Fibroblast of lung (primary cell): ENCODE results near the gene ZNF182. TPM values are rescaled to one million over a fixed set of nuclear protein-coding genes. Genes with fewer than 3 reads are reported as not detected.

Experiments
- DNase-seq, 2 donors: peaks; one replicate each; pipeline versions ENCODE4 v3.0.0 to v3.0.0-alpha.2; 2010; ENCODE audit warnings: low read depth in 2 of 2
- H2AFZ ChIP-seq: 2 replicates; pipeline ENCODE4 v1.5.1; 2012; ENCODE audit warnings: low read length, control low read depth, inconsistent platforms
- H3K27ac ChIP-seq: 2 replicates; pipeline ENCODE4 v1.5.1; 2011; ENCODE audit warnings: low read length, control low read depth; ENCODE audit not compliant: insufficient read depth
- H3K27me3 ChIP-seq: 2 replicates; pipeline ENCODE4 v1.5.1; 2011; ENCODE audit warnings: mild to moderate bottlenecking, low read length; ENCODE audit not compliant: control insufficient read depth, insufficient read depth
- H3K36me3 ChIP-seq: 2 replicates; pipeline ENCODE4 v1.5.1; 2011; ENCODE audit warnings: low read length; ENCODE audit not compliant: control insufficient read depth, insufficient read depth
- H3K4me1 ChIP-seq: 2 replicates; pipeline ENCODE4 v1.5.1; 2011; ENCODE audit warnings: low read length; ENCODE audit not compliant: control insufficient read depth, insufficient read depth; ENCODE audit errors: extremely low read depth
- H3K4me2 ChIP-seq: 2 replicates; pipeline ENCODE4 v1.5.1; 2011; ENCODE audit warnings: low read length, control low read depth; ENCODE audit not compliant: insufficient read depth; ENCODE audit errors: extremely low read depth
- H3K4me3 ChIP-seq, 4 experiments: fragments of 200-600 bp in 1 of 4; sonication (generic) in 1 of 4; replicated peaks in 1 of 4; 2 replicates each; pipeline ENCODE4 v1.5.1; 2011 to 2016; ENCODE audit warnings: low read length in 4 of 4, low read depth in 3 of 4, mild to moderate bottlenecking in 3 of 4, control low read depth in 2 of 4, inconsistent platforms in 1 of 4, mixed read lengths in 1 of 4; ENCODE audit not compliant: insufficient read depth in 1 of 4; ENCODE audit errors: control extremely low read depth in 1 of 4
- H3K79me2 ChIP-seq: 2 replicates; pipeline ENCODE4 v1.5.1; 2012; ENCODE audit warnings: mild to moderate bottlenecking, low read length, inconsistent platforms; ENCODE audit not compliant: control insufficient read depth, insufficient read depth
- H3K9ac ChIP-seq: 2 replicates; pipeline ENCODE4 v1.5.1; 2011; ENCODE audit warnings: mild to moderate bottlenecking, low read length, control low read depth; ENCODE audit not compliant: insufficient read depth
- H3K9me3 ChIP-seq: 2 replicates; pipeline ENCODE4 v1.5.1; 2012; ENCODE audit warnings: low read depth, low read length; ENCODE audit not compliant: control insufficient read depth, insufficient read depth
- H4K20me1 ChIP-seq: 2 replicates; pipeline ENCODE4 v1.5.1; 2011; ENCODE audit warnings: low read length; ENCODE audit not compliant: control insufficient read depth, insufficient read depth; ENCODE audit errors: extremely low read depth
- polyA plus RNA-seq, 2 donors: library from polyadenylated mRNA; depleted of rRNA in 1 of 2; stranded (reverse) in 1 of 2; unstranded in 1 of 2; fragments of >200 nt; gene quantifications; 2 replicates each; pipeline ENCODE4 v1.2.1, GENCODE V29; 2011 to 2012; ENCODE audit warnings: missing spikeins in 1 of 2
- total RNA-seq: library from RNA; depleted of rRNA; stranded (reverse); fragments of >200 nt; gene quantifications from 2 replicates; pipeline ENCODE4 v1.2.1, GENCODE V29; 2014
- TF ChIP-seq, protein P1 (sequence below), 2 donors: IDR thresholded peaks in 1 of 2; conservative IDR thresholded peaks in 1 of 2; 1 replicate in 1 of 2; 2 replicates in 1 of 2; pipeline ENCODE4 v1.5.1; 2011 to 2012; ENCODE audit warnings: low read length in 2 of 2, control low read depth in 1 of 2, inconsistent platforms in 1 of 2, low read depth in 1 of 2, mild to moderate bottlenecking in 1 of 2

The ZNF182 gene
- total and polyA plus RNA-seq, 2 donors (not counting 1 experiment from before 2014, with no cell fraction given) = 2.1 to 4.5 TPM

GRCh38 chrX:47927212-47927611, 76.6 kb downstream of the ZNF182 start:
- H3K79me2 ChIP-seq = no peaks in the 10 kb centered on the region
- TF ChIP-seq, protein P1, sequence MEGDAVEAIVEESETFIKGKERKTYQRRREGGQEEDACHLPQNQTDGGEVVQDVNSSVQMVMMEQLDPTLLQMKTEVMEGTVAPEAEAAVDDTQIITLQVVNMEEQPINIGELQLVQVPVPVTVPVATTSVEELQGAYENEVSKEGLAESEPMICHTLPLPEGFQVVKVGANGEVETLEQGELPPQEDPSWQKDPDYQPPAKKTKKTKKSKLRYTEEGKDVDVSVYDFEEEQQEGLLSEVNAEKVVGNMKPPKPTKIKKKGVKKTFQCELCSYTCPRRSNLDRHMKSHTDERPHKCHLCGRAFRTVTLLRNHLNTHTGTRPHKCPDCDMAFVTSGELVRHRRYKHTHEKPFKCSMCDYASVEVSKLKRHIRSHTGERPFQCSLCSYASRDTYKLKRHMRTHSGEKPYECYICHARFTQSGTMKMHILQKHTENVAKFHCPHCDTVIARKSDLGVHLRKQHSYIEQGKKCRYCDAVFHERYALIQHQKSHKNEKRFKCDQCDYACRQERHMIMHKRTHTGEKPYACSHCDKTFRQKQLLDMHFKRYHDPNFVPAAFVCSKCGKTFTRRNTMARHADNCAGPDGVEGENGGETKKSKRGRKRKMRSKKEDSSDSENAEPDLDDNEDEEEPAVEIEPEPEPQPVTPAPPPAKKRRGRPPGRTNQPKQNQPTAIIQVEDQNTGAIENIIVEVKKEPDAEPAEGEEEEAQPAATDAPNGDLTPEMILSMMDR (conservative IDR thresholded peaks at IDR 0.05 in 1 of 2, IDR thresholded peaks at IDR 0.05 in 1 of 2; ENCODE audit: low read depth in 1 of 2, low read length in 2 of 2) = no peak
- H3K9me3 ChIP-seq = no peaks in the 10 kb centered on the region
- no peak overlapping the region for H2AFZ ChIP-seq
- no peak for DNase-seq
- no peaks in the 10 kb centered on the region for H3K36me3 ChIP-seq
- H3K27me3 ChIP-seq = no peaks in the 10 kb centered on the region
- H3K27ac ChIP-seq = no peak overlapping the region
- no peak overlapping the region for H3K4me3 ChIP-seq
- no peak overlapping the region for H3K4me2 ChIP-seq
- H4K20me1 ChIP-seq = no peaks in the 10 kb centered on the region
- H3K9ac ChIP-seq = no peak overlapping the region
- H3K4me1 ChIP-seq = no peaks in the 10 kb centered on the region

Other genes with a start within 250 kb of the ZNF182 start
- gene ZNF81, start 167.1 kb downstream of the ZNF182 start, total RNA-seq = 5.4 and 5.6 TPM in 2 replicates
- gene ZNF81, start 167.1 kb downstream of the ZNF182 start, polyA plus RNA-seq = 2.5 and 3.5 TPM in 2 replicates
- not detected in 2 replicates for gene SPACA5, start 3.0 kb upstream of the ZNF182 start, total RNA-seq
- gene SPACA5, start 3.0 kb upstream of the ZNF182 start, polyA plus RNA-seq = not detected in 2 replicates
- 2.1 and 4.3 TPM in 2 replicates for gene ZNF630, start 67.7 kb upstream of the ZNF182 start, total RNA-seq
- gene ZNF630, start 67.7 kb upstream of the ZNF182 start, polyA plus RNA-seq = 0.32 and 0.59 TPM in 2 replicates
- gene SPACA5B, start 126.6 kb upstream of the ZNF182 start, total RNA-seq = not detected in 2 replicates
- not detected in 2 replicates for gene SPACA5B, start 126.6 kb upstream of the ZNF182 start, polyA plus RNA-seq
- gene SSX5, start 192.8 kb upstream of the ZNF182 start, total RNA-seq = not detected in 2 replicates
- gene SSX5, start 192.8 kb upstream of the ZNF182 start, polyA plus RNA-seq = not detected in 2 replicates